ENCODE data around the gene ST8SIA3.

DNA sequence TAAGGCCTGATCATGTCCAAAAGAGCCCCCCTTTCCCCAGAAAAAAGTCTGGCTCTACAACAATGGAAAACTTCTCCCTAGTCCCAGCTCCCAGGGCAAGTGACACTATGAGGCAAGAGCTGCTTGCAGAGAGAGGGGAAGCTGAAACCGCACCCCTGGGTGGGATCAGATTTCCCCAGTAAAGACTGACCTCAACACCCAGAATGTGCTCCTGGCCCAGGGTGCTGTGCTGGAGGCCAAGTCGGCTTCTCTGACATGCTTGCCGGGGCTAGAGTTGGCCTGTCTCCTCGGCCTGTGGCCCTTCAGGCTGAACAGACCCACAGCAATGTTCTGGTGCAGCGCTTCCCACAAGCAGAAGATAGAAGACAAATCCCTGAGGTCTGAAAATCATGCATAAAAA is 18.4 kb upstream of the ST8SIA3 start:
- TF ChIP-seq POLR2AphosphoS5 (IDR thresholded peaks at IDR 0.05; ENCODE audit: low read depth) (no peak), SPI1 (IDR thresholded peaks at IDR 0.05; ENCODE audit: borderline replicate concordance, low read depth) (no peak), GABPA (IDR thresholded peaks at IDR 0.05; ENCODE audit: low read depth) (no peak)
- TF ChIP-seq, protein P1, sequence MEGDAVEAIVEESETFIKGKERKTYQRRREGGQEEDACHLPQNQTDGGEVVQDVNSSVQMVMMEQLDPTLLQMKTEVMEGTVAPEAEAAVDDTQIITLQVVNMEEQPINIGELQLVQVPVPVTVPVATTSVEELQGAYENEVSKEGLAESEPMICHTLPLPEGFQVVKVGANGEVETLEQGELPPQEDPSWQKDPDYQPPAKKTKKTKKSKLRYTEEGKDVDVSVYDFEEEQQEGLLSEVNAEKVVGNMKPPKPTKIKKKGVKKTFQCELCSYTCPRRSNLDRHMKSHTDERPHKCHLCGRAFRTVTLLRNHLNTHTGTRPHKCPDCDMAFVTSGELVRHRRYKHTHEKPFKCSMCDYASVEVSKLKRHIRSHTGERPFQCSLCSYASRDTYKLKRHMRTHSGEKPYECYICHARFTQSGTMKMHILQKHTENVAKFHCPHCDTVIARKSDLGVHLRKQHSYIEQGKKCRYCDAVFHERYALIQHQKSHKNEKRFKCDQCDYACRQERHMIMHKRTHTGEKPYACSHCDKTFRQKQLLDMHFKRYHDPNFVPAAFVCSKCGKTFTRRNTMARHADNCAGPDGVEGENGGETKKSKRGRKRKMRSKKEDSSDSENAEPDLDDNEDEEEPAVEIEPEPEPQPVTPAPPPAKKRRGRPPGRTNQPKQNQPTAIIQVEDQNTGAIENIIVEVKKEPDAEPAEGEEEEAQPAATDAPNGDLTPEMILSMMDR (IDR thresholded peaks at IDR 0.05; ENCODE audit: insufficient read depth, low read length) = no peak
- TF ChIP-seq, protein P2, sequence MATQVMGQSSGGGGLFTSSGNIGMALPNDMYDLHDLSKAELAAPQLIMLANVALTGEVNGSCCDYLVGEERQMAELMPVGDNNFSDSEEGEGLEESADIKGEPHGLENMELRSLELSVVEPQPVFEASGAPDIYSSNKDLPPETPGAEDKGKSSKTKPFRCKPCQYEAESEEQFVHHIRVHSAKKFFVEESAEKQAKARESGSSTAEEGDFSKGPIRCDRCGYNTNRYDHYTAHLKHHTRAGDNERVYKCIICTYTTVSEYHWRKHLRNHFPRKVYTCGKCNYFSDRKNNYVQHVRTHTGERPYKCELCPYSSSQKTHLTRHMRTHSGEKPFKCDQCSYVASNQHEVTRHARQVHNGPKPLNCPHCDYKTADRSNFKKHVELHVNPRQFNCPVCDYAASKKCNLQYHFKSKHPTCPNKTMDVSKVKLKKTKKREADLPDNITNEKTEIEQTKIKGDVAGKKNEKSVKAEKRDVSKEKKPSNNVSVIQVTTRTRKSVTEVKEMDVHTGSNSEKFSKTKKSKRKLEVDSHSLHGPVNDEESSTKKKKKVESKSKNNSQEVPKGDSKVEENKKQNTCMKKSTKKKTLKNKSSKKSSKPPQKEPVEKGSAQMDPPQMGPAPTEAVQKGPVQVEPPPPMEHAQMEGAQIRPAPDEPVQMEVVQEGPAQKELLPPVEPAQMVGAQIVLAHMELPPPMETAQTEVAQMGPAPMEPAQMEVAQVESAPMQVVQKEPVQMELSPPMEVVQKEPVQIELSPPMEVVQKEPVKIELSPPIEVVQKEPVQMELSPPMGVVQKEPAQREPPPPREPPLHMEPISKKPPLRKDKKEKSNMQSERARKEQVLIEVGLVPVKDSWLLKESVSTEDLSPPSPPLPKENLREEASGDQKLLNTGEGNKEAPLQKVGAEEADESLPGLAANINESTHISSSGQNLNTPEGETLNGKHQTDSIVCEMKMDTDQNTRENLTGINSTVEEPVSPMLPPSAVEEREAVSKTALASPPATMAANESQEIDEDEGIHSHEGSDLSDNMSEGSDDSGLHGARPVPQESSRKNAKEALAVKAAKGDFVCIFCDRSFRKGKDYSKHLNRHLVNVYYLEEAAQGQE (IDR thresholded peaks at IDR 0.05; ENCODE audit: insufficient replicate concordance, low read depth) = no peak
